Frontal cortex (tissue), 4 donors: Measurements from ENCODE around the gene NELFB. TPM values are rescaled to one million over a fixed set of nuclear protein-coding genes. Genes with fewer than 3 reads are reported as not detected.

Experiments
- DNase-seq, 2 donors: peaks; one replicate each; pipeline ENCODE4 v3.0.0; 2012; ENCODE audit warnings: low spot score in 2 of 2
- FAIRE-seq: peaks from 2 replicates; lab custom pipeline; 2012; peaks lifted over from hg19 to GRCh38; lab: Jason Lieb, UNC
- total RNA-seq: library from RNA; depleted of rRNA; stranded (reverse); fragments of >200 nt; gene quantifications from one replicate; pipeline ENCODE4 v1.2.3, GENCODE V29; 2014
- donor health status: control.
- donor health status: control.
- donor health status: control.

Gene NELFB
- total RNA-seq, result 36.7 TPM

DNA sequence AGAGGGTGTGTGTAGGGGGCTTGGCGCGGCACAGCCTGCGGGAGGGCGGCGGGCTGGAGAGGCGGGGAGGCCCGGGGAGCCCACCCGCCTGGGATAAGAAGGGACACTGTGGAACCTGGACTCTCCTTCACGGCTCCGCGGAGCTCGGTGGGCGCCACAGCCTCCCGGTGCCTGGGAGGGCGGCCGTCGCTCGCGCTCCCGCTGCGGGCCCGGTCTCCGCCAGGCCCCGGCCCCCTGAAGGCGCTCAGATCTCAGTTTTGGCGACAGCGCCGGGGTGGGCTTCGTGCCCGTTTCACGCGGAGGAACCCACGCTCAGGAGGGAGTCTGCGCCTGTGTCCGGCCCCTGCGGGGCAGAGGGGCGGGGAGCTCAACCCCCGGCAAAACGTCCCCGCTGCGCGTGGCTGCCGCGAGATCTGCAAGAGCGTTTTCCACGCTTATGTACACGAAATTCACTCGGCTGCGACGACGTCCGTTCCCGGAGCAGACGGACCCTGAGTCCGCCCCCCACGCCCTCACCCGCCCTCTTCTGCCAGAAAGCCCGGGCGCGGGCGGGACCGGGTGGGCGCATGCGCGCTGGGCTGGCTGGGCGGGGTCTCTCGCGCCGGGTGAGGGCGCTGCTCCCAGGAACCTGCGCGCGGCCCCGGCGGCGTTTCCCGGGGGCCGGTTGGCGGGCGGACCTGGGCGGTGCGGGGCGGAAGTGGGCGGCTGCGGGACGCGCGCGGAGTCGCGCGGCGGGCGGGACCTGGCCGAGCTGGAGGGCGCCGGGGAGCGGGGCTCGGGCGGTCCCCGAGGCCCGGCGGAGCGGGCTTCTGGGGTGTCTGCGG, at the start of gene NELFB:
NELFB (plus strand) TSS at position 704 of the 824 bp plus-strand sequence.
- FAIRE-seq (no peak), DNase-seq (peak; percentile 100)

DNA sequence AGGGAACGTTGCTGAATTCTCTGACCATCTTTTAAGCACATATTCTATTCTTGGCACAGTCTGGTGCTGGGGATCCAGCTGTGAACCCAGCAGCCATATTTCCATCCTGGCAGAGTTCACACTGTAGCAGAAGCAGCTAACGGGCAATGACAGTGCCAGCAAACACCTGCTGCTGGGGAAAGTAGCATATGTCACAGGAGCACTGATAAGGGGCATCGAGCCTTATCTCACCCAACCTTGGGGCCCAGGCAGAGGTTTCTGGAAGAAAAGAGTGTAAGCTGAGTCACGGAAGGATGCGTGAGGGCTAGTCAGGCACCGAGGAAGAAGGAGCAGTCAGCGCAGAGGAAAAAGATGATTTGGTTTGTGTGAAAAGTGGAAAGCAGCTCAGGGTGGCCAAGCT, 48.5 kb upstream of the NELFB start:
- no peak for FAIRE-seq
- no peak for DNase-seq

DNA sequence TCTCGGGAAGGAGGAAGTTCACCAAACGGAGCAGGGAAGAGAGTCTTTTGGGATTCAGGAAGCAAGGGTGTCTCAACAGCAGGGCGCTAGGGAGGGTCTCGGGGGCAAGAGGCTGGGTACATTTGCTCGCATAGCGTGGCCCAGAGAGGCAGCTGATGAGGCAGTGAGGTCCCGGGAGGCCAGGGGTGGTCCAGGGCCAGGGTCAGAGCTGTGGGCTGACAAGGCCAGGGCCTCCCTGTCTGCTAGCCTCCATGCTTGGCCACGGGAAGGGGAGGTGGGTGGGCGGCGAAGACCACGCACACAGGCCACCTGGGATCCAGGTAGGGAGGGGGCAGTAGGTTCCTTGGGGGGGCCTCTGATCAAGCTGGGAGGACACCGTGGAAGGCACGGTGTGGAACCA, 43.6 kb upstream of the NELFB start:
- DNase-seq (no peak), FAIRE-seq (no peak)

DNA sequence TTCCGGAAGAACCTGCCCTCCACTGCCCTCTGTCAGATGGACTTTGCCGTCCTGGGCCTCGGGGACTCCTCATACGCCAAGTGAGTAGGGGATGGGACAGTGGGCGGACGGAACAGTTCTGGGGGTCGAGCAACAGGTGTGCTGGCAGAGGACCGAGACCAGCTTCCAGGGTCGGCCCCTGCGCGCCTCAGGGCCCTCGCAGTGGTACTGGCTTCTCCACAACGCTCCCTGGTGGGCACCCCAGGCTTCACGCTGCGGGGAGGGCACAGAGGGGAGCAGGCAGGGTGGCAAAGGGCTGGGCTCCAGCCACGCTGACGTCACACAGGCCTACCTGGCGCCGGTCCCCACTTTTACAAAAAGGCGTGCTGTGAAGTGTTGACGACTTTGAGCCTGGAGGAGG, 42.6 kb upstream of the NELFB start:
- DNase-seq (no peak), FAIRE-seq (no peak)

DNA sequence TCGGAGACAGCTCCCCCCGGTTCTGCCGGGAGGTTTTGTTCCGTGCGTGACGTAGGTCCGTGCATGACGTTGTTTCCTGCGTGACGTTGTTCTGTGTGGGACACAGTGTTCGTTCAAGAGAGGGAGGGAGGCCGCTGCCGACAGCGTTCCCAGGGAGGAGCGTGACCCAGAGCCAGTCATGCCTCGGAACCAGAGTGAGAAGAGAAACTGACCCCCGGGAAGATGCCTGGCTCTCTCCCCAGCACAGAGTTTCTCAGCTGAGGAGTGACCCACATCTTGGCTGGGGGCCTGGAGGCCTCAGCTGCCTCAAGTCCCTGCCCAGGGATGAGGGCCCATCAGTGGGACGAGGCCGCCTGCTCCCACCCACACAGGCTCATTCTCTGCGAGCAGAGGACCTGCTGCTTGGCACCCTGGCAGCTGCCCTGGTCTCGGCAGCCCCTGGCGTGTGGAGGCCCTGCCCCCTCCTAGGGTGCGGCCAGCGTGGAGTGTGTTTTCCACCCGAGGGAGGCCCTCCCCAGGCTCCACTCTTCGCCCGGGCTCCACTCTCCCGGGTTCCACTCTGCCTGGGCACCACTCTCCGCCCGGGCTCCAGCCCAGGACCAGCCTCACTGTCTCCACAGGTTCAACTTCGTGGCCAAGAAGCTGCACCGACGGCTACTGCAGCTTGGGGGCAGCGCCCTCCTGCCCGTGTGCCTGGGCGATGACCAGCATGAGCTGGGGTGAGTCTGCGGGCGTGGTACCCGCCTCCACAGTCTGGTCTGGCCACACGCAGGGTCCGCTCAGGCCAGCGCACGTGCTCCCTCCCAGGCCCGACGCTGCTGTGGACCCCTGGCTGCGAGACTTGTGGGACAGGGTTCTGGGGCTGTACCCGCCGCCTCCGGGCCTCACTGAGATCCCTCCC, 41.7 kb upstream of the NELFB start:
- no peak for FAIRE-seq
- no peak for DNase-seq

DNA sequence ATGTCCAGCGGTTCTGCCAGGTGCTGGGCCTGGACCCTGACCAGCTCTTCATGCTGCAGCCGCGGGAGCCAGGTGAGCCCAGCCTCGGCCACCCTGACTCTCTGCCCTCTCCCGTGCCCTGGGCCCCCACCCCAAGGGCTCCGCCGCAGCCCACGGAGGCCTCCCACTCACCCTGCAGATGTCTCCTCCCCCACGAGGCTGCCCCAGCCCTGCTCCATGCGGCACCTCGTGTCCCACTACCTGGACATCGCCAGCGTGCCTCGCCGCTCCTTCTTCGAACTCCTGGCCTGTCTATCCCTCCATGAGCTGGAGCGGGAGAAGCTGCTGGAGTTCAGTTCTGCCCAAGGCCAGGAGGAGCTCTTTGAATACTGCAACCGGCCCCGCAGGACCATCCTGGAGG, 40.5 kb upstream of the NELFB start:
- DNase-seq, result no peak
- FAIRE-seq, result no peak

DNA sequence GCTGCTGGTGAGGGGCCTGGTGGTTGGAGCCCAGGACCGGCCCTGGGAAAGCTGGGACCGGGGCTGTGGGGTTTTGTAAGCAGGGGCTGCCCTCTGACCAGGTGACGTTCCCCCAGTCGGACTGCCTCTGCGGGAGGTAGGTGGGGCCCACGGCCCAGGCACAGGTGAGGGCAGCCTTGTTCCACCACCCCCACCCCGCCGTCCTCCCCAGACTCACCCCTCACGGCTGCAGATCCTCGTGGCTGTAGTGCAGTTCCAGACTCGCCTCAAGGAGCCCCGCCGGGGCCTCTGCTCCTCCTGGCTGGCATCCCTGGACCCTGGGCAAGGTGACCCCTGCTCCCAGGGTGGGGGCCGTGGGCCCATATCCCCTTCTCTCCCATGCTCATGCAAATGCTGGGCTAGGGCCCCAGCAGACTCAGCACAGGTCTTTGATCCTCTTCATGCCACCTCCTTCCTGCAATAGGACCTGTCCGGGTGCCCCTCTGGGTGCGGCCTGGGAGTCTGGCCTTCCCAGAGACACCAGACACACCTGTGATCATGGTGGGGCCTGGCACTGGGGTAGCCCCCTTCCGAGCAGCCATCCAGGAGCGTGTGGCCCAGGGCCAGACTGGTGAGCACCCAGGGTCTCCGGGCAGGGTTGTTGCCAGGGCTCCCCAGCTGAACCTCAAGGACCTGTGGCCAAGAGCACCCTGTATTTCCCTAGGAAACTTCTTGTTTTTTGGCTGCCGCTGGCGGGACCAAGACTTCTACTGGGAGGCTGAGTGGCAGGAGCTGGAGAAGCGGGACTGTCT, 39.7 kb upstream of the NELFB start:
- no peak for FAIRE-seq
- DNase-seq, result no peak

DNA sequence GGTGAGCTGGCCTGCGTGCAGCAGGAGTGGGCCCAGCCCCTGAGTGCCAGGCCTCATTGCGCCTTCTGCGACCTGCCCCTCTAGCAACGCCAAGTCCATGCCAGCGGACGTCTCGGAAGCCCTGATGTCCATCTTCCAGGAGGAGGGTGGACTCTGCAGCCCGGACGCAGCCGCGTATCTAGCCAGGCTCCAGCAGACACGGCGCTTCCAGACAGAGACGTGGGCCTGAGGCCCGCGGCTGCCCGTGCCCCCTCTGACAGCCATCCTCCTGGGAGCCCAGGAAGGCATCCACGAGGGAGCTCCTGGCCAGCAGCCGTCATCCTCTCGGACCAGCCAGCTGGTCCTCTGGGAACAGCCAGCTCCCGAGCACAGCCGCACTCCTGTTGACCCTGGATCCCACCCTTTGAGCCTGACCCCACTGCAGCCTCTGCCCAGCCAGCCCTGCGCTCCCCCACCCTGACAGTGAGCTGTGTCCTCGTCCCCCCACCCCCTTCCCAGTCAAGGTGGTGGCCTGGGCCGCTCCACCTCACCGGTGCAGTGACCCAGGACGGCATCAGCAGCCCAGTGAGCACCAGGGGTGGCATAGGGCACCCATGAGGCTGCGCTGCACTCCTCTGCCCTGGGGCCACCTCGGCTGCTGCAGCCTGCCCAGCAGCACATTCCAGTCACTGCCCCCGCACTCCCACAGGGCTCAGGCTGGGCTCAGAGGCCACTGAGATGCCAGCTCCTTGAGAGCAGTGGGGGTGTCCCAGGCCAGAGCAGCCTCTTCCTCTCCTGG, 38.8 kb upstream of the NELFB start:
- DNase-seq (no peak), FAIRE-seq (no peak)

DNA sequence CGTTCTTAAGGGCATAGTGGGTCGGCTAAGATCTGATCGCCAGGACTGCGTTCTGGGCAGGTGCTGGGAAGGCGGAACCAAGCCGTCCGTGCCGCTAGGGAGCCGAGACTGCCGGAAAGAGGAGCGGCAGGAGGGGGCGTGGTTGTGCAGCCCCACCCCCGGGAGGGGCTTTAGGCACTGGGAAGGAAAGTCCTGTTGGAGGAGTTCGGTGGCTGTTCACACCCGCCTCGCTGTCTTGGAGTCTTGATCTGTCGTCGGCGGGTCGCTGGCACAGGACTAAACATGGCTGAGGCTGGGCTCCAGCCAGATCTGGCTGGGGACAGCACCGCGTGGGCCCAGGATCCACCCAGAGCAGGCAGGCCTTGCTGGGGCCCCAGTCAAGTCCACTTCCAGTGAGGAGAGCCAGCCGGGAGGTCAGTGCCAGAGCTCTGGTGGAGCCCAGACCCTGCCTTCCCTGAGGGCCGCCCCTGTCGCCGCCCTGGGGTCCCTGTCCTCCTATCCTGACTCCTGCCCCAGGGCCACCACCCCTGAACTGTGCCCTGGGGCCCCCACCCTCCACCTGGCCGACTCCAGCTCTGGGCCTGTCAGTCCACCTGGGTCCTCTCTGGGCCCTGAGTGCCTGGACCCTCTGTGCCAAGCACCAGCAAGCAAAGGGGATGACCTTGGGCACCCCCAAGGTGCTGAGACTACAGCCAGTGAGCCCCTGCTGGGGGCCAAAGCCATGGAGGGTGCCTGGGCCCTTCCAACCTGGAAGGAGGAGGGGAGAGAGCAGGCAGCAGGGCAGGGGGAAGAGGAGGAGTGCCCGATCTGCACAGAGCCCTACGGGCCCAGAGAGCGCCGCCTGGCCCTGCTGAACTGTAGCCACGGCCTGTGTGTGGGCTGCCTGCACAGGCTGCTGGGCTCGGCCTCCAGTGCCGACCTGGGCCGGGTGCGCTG, 37.6 kb upstream of the NELFB start:
- no peak for FAIRE-seq
- DNase-seq, result peak in 1 of 2 donors; percentile 69

DNA sequence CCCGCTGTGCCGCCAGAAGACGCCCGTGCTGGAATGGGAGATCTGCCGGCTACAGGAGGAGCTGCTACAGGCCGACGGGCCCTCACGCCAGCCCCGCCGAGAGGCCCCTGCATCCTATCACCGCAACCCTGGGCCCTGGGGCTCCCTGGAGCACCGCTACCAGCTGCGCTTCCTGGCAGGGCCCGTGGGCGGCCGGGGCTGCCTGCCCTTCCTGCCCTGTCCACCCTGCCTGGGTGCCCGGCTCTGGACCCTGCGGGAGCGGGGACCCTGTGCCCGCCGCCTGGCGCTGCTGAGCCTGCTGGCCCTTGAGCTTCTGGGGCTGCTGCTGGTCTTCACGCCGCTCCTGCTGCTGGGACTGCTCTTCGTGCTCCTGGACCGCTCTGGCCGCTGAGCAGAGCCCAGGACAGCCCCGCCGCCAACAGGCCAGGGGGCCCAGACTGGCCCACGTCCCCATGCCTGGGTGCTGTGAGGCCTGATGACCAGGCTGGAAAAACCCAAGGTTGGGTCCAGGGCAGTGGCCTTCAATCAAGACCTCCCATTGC, 36.8 kb upstream of the NELFB start:
- DNase-seq, result no peak
- FAIRE-seq, result no peak

DNA sequence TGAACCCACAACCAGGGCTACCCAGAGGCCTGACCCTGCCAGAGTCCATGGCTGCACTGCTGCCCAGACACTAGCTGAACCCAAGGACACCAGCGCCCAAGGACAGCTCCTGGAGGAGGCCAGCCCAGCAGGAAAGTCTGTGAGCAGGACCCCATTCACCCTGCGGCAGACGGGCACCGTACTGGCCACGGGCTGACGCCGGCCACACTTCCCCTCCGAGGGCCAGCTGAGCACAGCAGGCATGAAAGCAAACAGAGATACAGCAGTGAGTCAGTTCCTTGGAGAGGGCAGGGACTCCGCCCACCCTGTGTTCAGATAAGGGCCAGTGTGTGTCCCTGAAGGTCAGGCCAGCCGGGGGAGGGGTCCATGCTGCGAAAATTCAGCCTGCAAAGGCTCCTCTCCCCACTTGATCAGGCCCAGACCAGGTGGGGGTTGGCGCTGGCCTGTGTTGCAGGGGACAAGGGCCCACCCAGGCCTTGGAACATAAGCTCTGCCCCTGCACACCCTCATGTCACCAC, 36.3 kb upstream of the NELFB start:
- no peak for FAIRE-seq
- DNase-seq, result no peak

DNA sequence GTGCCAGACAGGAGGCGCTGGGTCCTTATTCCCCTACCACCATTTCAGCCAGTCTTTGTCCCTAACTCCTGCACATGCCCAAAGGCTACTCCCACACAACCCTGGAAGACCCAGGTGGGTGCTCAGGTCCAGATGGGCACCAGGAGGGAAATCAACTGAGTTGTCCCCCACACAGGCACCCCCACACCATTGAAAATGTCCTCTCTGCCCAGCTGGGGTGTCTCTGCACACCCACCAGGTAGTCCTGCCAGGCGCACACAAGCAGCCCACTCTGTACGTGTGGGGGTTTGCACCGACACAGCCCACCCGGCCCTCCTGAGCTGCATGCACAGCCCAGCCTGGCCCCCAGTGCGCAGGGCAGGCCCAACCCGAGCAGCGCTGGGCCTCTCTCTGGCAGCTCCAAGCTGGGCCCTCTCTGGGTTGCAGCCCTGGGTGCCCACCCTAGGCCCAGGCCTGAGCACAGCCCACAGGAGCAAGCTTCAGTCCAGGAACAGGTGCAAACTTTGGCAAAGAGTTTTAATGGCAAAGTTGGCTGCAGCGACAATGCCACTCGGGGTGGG, 35.3 kb upstream of the NELFB start:
- no peak for FAIRE-seq
- DNase-seq, result no peak

DNA sequence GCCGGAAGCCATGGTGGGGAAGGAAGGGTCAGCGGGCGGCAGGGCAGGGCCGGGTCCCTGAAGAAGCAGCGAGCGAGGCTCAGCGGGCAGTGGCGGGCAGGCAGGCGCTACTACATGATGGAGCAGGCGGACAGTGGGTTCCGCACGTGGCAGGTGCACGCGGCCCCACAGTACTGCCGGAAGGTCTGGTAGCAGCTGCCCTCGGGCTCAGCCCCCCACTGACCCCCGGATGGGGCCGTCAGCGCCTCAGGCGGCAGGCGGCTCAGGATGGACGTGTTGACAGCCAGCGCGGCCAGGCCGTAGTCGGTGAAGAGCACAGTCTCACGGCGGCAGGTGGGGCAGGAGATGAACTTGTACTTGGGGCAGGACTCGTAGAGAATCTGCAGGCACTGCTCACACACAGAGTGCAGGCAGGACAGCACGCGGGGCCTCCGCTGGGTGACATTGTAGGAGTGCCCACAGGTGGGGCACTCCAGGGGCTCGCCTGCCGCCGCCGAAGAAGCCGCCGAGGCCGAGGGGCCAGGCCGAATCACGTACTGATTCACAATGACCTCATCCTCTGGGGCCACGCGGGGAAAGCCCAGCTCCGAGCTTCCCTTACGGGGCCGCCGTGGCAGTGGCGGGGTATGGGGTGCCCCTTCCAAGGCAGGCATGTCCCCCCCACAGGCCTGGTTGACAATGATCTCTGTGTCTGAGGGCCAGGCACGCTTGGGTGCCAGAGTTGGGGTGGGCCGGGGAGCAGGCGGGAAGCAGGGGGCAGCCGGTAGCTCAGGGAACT, 34.6 kb upstream of the NELFB start:
- FAIRE-seq (no peak), DNase-seq (no peak)

DNA sequence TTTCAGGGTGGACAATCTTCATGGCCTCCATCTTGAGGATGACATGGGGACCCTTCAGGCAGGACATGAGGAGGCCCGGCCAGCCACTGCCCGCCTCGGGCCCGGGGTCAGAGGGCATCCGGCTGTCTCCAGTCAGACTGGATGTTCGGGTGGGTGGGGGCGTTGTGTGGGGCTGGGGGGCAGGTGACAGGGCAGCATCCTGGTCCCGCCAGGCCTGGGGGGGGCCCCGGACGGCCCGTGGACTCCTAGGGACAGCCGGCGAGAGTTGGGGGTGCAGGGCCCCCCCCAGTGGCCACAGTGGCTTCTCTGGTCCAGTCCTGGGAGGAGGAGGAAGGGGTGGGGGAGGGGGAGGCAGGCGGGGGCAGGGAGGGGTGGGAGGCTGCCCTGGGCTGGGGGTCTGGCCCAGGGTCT, 34.0 kb upstream of the NELFB start:
- DNase-seq (no peak), FAIRE-seq (no peak)

DNA sequence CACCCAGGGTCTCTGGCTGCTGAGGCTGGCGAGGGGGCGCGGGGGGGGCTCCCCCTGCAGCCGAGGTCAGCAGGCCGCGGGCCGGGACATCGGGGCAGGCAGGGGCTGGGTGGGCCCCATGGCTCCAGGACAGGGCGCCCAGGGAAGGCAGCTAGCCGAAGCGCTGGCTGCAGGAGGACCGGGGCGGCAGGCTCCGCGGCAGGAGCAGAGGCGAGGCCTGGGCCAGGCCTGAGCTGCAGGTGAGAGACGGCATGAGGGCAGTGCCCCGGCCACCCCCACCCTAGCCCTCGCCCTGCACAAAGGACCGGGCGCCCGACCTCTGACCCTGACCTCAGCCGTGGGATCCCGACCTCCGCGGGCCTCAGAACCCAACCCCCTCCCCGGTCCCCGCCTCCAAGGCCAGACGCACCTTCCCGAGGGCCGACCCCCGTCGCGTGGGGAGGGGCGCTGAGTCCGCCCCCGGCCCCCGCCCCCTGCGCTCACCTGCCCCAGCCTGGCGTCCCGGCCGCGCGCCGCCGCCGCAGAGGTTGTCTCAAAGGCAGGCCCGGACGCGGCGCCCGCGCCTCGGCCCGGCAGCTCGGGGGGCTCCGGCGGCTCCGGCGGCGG, 33.5 kb upstream of the NELFB start:
- DNase-seq, result no peak
- FAIRE-seq, result no peak
